ENCODE results near the gene RHO.

DNA sequence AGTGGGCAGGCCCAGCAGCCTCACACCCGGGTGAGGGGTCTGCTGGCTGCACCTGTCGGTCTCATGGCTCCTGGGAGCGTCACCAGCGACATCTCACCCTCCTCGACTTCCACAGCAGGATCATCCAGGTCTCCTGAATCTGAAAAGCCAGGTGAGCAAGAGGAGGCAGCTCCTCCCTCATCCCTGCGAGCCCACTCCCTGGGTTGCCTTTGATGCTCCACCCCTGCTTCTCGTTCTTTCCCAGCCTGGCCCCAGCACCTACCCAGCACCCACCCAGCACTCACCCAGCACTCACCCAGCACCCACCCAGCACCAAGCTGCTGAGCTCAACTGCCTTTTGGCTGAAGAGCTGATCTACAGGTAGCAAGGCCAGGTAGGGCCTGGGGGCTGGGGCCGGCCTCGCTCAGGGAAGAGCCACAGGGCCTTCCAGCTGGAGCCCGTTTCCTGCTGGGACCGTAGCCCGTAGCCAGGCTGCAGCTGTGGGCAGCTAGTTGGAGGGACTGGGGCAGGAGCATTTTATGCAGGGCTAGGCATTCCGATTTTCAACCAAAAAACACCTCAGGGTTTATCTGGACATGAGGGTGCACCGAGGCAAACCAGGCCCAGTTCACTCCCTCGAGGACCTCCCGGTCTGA, 14.8 kb downstream of the RHO start, which contains the start of gene H1-8:
- no peak for TF ChIP-seq EZH2 (IDR thresholded peaks at IDR 0.05; ENCODE audit: low read length, missing control alignments)
- TF ChIP-seq, protein P1, sequence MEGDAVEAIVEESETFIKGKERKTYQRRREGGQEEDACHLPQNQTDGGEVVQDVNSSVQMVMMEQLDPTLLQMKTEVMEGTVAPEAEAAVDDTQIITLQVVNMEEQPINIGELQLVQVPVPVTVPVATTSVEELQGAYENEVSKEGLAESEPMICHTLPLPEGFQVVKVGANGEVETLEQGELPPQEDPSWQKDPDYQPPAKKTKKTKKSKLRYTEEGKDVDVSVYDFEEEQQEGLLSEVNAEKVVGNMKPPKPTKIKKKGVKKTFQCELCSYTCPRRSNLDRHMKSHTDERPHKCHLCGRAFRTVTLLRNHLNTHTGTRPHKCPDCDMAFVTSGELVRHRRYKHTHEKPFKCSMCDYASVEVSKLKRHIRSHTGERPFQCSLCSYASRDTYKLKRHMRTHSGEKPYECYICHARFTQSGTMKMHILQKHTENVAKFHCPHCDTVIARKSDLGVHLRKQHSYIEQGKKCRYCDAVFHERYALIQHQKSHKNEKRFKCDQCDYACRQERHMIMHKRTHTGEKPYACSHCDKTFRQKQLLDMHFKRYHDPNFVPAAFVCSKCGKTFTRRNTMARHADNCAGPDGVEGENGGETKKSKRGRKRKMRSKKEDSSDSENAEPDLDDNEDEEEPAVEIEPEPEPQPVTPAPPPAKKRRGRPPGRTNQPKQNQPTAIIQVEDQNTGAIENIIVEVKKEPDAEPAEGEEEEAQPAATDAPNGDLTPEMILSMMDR (conservative IDR thresholded peaks at IDR 0.05 in 1 of 2, IDR thresholded peaks at IDR 0.05 in 1 of 2; ENCODE audit: low read depth in 1 of 2, low read length in 2 of 2), result no peak
